Cortex of kidney (tissue), 1 donor: ENCODE results near the gene NUPR1.
"Not testable (repeated sequence)": the region's sequence is repeated elsewhere in the genome, so short reads cannot be mapped to it uniquely, and the experiment has no call there.

Experiments
- DNase-seq: peaks from one replicate; lab custom pipeline; 2025; lab: John Stamatoyannopoulos, UW

Gene NUPR1

DNA sequence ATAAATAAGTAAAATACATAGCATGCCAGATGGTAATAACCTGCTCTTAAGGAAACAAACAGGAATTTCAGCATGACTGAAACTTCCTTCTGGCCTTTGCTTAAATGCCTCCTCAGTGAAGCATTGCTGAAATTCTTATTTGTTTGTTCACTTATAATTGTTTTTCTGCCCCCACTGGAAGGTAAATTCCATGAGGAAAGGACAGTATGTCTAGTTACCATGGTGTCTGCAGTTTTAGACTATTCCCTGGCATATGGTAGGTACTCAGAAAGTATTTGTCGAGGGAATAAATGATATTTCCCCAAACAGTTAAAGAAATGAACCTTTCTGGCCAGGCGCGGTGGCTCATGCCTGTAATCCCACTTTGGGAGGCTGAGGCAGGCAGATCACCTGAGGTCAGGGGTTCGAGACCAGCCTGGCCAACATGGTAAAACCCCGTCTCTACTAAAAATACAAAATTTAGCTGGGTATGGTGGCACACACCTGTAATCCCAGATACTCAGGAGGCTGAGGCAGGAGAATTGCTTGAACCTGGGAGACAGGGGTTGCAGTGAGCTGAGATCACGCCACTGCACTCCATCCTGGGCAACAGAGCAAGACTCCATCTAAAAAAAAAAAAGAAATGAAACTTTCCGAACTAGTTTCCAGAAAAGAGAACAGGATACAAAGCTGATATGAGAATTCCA, 11.5 kb downstream of the NUPR1 start:
- DNase-seq = not testable (repeated sequence)

DNA sequence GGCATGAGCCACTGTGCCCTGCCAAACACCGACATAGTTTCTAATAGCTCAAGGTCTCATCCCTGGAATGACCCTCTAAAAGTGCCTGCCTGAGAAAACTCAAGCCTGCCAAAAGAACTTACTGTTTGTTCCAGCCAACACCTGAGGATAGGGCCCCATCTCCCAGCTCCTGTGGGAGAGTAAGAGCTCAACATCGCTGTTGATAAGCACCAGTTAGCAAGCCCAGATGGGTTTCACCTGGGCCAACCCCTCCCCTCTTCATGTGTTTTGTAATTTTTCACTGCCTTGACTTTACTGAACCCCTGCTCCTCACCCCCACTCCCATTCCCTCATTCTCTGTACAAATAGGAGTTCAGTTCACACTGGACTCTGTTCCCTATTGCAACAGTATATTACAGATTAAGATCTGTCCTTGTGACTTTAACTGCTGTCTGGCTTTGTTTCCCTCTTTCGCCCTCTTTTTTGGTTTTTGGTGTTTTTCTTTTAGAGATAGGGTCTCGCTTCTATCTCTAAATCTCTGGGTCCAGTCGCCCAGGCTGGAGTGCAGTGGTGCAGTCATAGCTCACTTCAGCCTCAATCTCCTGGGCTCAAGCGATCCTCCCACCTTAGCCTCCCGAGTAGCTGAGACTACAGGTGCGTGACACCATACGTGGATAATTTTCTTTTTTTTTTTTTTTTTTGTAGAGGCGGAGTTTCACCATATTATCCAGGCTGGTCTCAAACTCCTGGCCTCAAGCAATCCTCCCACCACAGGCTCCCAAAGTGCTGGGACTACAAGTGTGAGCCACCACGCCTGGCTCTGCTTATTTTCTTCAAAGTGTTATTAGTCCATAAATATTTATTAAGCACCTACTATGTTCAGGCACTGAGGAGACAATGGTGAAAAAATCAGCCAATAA, 12.3 kb downstream of the NUPR1 start:
- DNase-seq = no peak

- DNase-seq = no peak
These were observed 14.0 kb downstream of the NUPR1 start for GRCh38 chr16:28524681-28525171.

DNA sequence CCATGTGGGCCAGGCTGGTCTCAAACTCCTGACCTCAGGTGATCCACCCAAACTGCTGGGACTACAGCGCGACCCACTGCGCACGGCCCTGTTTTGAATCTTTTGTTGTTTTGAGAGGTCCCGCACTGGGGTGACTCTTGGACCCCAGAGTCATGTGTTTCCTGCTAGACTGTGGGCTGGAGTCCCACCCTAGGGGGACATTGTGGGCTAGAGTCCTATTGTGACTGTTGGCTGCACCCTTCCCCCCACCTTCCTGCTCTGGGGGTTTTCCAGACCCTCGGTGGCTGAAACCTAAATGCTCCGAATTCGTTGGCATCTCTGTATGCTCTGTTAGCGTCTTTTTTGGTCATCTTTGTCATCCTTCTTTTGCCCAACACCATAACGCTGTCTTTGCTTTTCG, 16.0 kb downstream of the NUPR1 start:
- no peak for DNase-seq

DNA sequence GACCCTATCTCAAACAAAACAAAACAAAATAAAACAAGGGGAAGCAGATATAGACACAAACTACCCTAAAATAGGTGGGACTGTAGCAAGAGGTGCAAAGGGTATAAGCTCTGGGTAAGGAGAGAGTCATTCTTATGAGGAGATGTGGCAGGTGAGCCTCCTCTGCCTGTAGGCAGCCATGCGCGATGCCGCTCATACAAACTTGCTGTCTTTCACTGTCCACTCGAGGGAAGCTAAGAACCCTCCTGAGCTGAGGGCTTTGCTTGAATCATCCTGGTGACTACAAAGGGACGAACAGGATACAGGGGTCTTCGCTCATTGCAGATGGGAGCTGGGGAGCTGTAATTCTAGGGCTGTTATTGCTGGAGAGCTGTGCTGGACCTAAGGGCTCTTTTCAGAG, 17.3 kb downstream of the NUPR1 start:
- DNase-seq = no peak

GRCh38 chr16:28520672-28521071, 18.1 kb downstream of the NUPR1 start:
- DNase-seq = no peak

GRCh38 chr16:28514246-28514645, 24.5 kb downstream of the NUPR1 start:
- no peak for DNase-seq

GRCh38 chr16:28513484-28514181, 25.1 kb downstream of the NUPR1 start:
- no peak for DNase-seq

- DNase-seq = no peak
These were observed 26.7 kb downstream of the NUPR1 start for GRCh38 chr16:28511801-28512789.

DNA sequence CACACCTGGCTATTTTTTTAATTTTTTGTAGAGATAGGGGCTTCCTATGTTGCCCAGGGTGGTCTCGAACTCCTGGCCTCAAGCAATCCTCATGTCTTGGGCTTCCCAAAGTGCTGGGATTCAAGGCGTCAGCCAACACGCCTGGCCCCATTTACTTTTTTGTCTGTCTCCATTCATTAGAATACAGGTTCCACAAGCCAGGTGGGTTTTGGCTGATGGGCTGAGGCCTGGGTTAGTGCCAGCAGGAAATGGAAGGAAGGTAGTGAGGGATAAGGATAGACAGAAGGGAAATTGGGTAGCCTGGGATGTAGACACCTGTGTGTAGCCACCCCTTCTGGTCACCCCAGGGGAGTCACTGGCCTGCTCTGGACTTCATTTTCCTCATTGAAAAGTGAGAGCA, 27.7 kb downstream of the NUPR1 start:
- DNase-seq = no peak

GRCh38 chr16:28505489-28506137, 33.2 kb downstream of the NUPR1 start:
- DNase-seq = no peak

GRCh38 chr16:28504707-28505404, 33.9 kb downstream of the NUPR1 start:
- no peak for DNase-seq

DNA sequence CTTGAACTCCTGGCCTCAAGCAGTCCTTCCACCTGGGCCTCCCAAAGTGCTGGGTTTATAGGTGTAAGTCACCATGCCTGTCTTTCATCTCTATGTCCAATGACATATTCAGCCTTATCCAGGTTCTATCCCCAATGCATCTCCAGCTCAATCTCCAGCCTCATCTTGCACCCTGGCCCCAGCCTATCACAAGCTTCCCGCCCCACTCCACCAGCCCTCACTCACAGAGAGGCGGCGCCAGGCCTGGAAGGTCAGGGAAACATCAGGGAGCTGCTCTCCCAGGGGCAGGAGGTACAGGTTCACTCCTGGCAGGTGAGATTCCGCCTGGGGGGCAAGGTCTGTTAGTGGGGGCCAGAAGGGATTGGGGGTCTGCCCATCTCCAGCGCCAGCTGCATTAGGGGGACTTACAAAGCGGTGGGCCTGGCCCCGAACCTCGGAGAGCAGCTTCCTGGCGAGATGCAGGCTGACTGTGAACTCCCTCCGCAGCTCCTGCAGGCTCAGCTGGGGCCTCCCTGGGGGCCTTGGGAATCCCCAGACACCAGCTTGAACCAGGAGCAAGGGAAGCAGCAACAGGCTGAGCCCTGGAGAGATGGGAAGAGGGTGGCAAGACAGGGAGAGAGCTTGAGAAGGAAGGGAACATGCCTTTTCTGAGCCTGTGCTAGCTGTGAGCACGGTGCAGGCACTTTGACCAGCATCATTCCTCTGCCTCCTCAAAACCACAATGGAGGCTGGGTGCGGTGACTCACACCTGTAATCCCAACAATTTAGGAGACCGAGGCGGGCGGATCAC, 35.1 kb downstream of the NUPR1 start:
- DNase-seq = no peak

GRCh38 chr16:28502290-28502689, 36.5 kb downstream of the NUPR1 start:
- DNase-seq = no peak

DNA sequence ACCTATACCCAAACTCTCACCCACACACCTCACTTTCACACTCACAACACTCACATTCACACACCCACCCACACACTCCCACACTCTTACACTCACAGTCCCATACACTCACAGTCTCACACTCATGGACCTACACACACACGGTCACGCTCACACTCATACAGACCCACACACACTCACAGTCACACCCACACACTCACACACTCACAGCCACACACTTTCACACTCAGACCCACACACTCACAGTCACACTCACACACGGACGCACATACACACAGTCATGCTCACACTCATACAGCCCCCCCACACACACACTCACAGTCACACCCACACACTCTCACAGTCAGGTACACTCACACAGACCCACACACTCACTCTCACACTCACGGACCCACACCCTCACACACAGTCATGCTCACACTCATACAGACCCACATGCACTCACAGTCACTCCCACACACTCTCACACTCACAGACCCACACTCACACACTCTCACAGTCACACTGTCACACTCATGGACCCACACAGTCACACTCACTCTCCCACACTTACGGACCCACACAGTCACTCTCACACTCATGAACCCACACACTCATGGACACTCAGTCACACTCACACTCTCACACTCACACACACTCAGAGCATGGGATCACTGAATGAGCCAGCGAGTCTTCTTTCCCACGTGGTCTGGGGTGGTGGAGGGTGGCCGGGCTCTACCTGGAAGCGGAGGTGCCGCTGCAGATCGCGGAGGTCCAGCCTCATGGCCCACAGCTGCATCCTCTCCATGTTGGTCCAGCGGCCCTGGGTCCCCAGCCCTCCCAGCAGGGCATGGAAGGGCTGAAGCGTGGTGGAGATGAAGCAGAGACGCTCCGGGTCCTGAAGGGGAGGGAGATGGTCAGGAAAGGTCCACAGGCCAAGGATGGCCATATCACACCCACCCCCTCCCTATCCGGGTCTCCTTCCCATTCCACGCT, 37.2 kb downstream of the NUPR1 start:
- DNase-seq = no peak

DNA sequence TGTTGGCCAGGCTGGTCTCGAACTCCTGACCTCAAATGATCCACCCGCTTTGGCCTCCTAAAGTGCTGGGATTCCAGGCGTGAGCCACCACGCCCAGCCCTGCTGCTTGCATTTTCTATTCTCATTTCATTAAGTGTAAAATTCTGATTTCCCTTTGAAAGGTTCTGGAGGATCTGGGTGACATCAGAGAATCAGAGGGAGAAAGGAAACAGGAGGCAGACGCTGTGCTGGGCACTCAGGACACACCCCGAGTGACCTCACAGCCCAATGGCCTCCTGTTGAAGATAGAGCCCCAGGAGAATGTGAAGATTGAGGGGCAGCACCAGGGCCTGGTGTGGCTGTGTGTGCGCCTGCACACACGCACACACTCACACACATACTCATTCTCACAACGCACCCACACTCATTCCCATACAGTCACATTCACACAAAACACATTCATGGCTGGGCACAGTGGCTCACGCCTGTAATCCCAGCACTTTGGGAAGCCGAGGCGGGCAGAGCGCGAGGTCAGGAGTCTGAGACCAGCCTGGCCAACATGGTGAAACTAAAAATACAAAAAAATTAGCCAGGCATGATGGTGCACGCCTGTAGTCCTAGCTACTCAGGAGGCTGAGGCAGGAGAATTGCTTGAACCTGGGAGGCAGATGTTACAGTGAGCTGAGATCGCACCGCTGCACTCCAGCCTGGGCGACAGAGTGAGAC, 38.1 kb downstream of the NUPR1 start:
- DNase-seq = not testable (repeated sequence)

- no peak for DNase-seq
These were observed 38.9 kb downstream of the NUPR1 start for GRCh38 chr16:28499854-28500253.
